GM21825 (cell line): ENCODE measurements around the gene H2BK1.

Experiments used
- ATAC-seq: cut with Tn5 transposase; IDR thresholded peaks from one replicate; pipeline ENCODE4 v1.9.1; 2021; ENCODE audit warnings: mild to moderate bottlenecking, moderate library complexity; ENCODE audit not compliant: unreplicated experiment

Gene H2BK1

DNA sequence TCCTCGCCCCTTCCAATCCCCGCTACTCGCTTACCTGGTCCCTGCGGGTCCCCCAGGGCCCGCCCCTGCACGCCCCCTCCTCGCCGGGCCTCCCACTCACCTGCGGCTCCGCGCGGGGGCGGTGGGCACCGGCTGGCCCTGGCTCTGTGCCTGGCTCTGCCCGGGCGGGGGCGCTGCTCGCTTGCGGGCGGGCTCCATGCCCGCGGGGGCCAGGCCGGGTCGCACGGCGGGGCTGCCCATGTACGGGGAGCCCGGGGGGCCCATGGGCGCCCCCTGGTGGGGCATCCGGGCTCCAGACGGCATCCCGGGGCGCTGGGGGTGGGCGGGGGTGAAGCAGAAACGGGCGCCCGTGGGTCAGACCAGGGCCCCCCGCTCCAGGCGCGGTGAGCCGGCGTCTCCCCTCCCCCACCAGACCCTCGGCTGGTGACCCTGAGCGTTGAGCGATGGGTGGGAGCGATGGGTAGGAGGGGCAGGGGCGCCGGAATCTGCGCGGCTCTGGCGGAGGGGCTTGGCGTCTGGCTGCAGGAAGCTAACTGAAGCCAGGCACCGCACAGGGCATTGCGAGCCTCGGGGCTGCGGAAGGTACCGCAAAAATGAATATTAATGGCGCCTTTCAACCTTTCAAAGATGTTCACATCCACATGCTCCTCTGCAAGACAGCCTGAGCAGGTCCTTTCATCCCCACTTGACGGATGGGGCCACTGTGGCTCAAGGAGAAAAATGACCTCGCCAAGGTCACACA is 35.2 kb upstream of the H2BK1 start:
- ATAC-seq, result no peak

DNA sequence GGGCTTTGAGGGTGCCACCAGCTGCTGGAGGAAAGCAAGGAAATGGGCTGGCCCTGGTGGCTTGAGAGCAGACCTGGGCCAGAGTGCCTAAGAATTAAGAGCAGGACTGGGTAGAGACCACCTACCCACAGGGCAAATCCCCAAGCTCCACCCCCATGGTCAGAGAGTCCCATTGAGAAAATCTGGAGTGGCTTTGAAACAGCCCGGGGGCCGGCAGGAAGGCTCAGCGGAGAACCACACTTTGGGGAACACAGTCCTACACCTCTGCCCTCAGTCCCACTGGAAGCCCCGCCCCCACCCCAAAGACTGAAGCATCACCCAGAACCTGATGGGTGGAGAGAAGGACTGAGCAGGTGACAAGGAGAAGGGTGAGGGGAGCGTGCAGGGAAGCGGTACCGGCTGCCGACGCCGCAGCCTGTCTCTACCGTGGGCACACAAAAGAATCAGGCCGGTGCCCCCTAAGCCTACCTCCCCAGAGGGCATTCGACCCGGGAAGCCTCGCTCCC is 34.6 kb upstream of the H2BK1 start:
- no peak for ATAC-seq

DNA sequence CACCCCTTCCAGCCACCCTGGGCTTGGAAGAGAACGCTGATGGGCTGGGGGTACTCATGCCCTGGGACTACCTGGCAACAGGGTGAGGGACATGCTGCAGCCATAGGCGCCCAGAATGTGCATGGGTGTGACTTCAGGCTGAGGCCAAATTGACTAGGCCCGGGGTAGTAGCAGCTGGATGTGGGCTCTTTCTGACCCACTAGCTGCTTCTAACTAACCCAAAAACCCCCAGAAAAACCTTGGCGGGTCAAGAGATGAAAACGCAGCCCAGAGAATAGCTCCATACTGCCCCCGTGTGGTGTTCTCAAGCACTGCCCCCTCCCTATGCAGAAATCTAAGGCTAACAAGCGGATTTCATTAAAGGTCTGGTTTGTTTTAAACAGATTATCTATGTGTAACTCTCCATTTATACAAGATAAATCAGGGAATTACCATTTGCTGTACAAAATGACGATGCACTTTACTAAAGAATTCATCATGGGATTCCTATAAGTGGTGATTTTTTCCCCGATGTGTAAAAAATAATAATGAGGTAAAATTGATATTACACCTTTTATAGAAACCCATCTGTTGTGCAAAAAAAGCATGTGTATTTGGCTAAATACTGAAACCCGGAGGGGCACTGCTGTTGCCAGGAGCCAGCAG is 34.0 kb upstream of the H2BK1 start:
- no peak for ATAC-seq

DNA sequence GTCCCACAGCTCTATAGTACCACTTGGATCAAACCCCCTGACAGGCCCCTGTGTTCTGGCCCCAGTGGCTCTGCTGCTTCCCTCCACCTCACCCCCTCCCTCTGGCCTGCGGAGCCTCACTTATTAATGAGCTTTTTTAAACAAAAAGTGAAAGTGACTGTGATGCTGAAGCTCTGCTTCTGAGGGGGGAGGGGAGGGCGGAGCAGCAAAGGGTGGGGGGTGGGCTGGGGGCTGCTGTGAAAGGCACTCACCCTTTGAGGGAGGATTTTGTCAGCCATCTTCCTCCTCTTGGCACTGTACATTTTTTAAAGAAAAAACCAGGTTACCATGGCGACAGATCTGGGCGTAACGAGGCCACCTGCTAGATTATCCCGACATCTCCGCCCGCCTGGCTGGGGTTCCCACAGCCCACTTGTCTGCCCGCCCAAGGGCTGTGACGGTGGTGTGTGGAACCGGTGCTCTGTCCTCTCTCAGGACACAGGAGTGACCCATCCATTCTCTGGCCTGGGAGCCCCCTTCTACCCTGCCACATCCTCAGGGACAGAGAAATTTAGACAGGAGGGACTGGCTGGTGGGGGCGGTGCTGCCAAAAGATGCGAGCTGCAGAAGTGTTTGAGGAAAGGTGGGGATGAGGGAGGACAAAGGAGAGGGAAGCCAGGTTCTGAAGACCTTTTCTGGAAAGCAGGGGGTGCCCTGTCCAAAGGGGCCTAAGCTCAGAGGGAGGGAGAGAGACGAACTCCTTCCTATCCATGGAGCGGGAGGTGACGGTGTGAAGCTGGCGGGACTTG is 33.3 kb upstream of the H2BK1 start:
- ATAC-seq, result no peak

DNA sequence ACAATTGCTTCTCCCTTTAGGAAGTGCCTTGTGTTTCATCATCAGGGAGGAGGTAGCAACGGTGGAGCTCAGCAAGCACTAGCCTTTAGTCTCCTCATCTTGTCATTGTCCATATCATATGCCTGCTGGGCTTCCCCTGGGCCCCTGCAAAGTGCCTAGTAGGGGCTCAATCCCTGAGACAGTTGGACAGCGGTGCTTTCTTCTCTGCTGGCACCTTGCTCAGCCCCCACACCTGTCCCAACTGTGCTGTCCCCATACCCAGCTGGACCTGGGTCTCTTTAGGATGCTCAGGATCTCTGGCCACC is 32.7 kb upstream of the H2BK1 start:
- ATAC-seq, result no peak

DNA sequence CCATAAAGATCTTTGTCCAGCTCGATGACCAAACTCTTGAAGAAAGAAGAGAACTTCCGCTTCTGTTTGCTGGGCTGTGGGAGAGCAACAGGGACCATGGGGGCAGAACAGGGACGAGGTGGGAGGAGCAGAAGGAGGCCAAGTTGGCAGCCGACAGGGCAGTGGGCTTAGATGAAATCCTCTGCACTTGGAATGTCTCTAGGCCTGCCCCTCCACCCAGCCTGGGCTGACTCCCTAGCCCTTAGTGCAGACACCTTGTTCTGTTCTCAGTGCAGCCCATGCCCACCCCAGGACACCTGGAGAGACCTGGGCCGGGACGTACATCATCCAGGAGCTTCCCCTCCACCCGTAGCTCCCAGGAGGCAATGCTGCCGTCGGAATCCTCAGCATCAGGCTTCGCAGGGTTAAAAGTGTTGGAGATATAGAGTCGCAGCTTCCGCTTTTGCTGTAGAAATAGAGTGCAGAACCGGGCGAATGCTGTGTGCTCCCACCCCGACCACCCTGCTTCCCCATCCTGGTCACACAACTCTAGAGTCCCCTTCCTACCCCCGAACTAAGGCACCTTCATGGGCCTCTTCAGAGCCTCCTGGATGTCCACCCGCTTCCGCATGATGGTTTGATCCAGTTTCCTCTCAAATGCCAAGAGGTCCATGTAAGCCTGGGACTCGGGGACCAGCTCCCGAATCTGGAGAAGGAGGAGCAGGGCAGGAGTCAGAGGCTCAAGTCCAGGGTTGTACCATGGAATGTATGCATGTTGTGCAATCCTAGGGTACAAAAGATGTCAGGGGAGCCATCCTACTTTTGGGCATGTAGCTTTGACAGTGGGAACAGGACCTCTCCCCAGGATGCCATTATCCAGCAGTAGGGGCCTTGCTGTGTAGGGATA is 32.1 kb upstream of the H2BK1 start:
- no peak for ATAC-seq

DNA sequence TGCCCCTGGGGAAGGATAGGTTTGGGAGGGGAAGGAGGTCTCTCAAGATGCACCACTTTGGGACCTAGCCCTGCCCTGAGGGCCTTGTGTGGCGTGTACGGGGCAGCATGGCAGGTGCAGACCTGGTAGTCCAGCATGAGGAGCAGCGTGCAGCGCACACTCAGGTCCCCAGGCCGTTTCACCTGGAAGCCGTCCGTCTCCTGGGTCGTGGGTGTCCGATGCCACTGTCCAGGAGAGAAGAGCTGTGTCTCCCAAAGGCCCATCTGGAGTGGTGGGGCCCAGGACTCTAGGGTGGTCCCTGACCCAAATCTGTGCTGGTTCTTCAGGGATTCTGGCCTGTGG is 31.4 kb upstream of the H2BK1 start:
- no peak for ATAC-seq

DNA sequence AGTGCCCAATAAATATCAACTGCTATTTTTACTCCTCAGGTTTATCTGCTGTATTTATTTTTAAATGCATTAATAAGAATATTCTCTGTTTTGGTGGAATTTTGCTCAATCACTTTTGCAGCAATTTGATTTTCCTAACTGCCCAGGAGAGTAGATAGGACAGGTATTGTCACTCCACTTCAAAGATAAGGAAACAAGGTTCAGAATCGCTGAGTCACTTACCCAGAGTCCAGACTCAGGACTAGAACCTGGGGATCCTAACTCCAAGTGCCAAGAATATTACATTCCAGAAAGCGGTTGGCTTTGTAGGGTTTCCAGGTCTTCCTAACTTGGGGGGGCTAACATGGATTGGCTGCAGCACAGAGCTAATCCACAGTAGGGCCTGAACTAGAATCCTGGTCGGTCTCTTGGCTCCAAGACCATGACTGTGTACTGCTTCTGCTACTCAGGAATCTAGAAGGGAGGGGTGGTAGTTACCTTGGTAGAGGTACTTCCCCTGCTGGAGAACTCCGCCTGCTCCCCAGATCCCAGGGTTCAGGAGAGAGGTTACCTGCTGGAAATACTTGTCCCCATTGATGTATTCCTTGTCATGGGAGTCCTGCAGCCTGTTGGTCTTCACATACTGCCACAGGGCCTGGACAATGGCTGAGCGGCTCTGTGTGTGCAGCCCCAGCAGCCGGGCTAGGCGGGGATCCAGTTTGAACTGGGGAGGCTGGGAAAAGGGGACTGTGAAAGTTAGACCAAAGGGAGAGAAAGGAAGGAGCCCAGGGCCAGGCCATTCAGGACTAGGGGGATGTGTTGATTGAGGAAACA is 30.9 kb upstream of the H2BK1 start:
- no peak for ATAC-seq

DNA sequence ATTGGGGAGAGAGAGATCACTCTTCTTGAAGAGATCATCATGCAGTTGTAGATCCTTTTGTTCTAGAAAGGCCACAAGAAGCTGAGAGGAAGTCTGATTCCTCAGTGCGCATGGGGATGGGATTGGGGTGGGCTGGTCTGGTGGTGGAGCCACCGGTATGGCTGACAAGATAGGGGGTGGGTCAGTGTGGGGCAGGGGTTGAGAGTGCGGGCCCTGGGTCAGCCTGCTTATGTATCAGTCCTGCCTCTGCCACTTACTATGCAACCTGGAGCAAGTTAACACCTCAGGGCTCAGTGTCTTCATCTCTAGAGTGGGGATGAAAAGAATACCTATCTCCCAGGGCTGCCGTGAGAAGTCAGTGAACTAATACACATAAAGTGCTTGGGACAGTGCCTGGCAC is 30.2 kb upstream of the H2BK1 start:
- no peak for ATAC-seq

DNA sequence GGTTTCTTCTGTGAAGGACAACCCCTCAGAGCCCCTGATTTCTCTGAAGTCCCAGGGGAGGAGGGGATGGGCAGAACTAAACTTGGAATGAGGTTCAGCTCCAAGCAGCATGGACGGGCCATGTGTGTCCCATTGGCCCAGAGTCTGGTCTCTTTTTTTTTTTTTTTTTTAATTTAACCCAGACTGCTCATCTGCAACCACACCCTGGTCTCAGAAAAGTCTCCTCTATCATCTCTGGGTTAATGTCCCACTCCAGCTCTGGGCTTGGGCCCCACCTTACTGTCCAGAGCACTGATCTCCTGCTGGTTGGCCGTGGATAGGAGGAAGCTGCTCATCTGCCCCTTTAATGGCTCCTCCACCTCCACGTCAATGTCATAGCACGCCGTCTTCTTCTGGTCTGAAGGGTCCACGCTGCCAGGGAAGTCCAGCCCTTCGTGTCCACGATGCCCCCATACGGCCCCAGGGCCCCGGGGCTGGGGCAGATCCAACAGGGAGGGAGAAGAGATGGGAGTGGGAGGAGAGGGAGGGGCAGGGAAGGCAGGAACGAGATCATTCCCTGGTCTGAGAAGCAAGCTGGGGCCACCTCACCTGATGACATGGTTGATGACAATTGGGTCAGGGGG is 29.7 kb upstream of the H2BK1 start:
- no peak for ATAC-seq

DNA sequence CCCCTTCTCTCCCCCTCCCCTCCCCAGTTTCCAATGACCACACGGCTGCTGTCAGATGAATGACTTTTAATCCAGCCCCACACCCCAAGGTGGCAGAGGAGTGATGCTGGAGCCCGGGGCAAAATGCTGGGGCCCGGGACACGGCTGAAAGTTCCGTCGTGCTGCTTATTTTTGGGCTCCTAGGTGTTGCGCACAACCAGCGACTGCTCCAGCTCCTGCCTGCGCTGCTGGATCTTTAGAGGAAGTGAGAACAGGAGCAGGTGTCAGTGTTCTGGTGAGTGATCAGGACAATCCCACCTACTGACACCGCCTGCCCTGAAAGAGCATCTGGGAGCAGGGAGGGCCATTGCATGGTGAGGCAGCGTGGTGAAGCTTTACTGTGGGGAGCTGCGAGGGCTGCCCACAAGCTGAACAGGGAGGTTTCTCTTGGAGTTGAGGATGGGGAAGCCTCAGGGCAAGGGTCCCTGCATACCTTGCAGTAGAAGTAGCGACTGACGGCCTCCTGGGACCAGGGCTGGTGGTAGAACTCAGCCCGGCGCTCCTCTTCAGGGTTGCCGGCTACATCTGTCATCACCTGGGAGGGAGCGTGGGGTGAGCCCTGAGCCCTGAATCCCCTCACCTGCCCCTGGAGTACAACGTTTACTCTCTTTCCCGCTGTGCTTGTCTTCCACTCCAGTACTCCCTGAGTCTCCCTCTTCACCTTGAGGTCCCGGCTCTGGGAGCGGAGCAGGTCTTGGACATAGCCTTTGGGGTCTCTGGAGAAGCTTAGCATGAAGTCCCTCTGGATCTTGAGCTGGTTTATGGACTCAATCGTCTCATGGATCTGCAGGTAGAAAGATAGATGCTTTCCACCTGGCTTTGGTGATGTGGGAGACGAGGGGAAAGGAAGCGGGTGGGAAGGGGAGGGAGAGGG is 28.9 kb upstream of the H2BK1 start:
- no peak for ATAC-seq

DNA sequence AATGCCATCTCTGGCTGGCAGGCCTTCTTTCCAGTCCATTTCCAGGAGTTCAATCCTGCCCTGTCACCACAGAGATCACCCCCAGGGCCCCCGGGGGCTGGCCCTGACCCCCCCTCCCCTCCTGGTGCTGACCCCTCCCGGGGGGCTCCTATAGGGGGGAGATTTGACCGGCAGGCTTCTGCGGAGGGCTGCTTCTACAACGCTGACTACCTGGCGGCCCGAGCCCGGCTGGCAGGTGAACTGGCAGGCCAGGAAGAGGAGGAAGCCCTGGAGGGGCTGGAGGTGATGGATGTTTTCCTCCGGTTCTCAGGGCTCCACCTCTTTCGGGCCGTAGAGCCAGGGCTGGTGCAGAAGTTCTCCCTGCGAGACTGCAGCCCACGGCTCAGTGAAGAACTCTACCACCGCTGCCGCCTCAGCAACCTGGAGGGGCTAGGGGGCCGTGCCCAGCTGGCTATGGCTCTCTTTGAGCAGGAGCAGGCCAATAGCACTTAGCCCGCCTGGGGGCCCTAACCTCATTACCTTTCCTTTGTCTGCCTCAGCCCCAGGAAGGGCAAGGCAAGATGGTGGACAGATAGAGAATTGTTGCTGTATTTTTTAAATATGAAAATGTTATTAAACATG is 28.0 kb upstream of the H2BK1 start:
- ATAC-seq, result no peak

DNA sequence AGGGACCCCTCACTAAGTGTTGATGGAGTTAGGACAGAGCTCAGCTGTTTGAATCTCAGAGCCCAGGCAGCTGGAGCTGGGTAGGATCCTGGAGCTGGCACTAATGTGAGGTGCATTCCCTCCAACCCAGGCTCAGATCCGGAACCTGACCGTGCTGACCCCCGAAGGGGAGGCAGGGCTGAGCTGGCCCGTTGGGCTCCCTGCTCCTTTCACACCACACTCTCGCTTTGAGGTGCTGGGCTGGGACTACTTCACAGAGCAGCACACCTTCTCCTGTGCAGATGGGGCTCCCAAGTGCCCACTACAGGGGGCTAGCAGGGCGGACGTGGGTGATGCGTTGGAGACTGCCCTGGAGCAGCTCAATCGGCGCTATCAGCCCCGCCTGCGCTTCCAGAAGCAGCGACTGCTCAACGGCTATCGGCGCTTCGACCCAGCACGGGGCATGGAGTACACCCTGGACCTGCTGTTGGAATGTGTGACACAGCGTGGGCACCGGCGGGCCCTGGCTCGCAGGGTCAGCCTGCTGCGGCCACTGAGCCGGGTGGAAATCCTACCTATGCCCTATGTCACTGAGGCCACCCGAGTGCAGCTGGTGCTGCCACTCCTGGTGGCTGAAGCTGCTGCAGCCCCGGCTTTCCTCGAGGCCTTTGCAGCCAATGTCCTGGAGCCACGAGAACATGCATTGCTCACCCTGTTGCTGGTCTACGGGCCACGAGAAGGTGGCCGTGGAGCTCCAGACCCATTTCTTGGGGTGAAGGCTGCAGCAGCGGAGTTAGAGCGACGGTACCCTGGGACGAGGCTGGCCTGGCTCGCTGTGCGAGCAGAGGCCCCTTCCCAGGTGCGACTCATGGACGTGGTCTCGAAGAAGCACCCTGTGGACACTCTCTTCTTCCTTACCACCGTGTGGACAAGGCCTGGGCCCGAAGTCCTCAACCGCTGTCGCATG is 27.2 kb upstream of the H2BK1 start:
- no peak for ATAC-seq

DNA sequence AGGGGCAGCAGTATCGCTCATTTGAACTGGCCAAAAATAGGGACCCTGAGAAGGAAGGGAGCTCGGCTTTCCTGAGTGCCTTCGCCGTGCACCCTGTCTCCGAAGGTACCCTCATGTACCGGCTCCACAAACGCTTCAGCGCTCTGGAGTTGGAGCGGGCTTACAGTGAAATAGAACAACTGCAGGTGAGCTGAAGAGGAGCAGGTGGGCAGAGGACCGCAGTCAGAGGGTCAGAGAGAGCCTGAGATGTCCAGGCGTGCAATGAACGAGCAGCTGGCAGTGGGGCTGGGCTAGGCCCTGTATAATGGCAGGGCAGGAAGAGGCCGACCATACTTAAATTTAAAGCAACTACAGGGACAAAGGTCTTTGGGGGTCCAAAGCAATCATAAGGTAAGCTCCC is 26.1 kb upstream of the H2BK1 start:
- ATAC-seq, result no peak

DNA sequence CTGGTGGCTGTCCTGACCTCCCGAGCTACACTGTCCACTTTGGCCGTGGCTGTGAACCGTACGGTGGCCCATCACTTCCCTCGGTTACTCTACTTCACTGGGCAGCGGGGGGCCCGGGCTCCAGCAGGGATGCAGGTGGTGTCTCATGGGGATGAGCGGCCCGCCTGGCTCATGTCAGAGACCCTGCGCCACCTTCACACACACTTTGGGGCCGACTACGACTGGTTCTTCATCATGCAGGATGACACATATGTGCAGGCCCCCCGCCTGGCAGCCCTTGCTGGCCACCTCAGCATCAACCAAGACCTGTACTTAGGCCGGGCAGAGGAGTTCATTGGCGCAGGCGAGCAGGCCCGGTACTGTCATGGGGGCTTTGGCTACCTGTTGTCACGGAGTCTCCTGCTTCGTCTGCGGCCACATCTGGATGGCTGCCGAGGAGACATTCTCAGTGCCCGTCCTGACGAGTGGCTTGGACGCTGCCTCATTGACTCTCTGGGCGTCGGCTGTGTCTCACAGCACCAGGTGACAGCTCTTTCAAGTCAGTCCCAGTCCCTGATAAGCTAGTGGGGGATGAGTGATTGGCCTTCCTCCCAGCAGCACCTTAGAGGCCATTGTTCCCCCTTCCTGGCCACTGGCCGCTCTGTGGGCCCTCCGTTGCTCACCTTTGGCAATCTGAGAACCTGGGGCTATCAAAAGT is 25.0 kb upstream of the H2BK1 start:
- ATAC-seq, result no peak

DNA sequence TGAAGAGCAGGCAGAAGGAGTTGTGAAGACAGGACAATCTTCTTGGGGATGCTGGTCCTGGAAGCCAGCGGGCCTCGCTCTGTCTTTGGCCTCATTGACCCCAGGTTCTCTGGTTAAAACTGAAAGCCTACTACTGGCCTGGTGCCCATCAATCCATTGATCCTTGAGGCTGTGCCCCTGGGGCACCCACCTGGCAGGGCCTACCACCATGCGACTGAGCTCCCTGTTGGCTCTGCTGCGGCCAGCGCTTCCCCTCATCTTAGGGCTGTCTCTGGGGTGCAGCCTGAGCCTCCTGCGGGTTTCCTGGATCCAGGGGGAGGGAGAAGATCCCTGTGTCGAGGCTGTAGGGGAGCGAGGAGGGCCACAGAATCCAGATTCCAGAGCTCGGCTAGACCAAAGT is 23.5 kb upstream of the H2BK1 start:
- ATAC-seq, result no peak
